Measurements from ENCODE around the gene TYW1.

DNA sequence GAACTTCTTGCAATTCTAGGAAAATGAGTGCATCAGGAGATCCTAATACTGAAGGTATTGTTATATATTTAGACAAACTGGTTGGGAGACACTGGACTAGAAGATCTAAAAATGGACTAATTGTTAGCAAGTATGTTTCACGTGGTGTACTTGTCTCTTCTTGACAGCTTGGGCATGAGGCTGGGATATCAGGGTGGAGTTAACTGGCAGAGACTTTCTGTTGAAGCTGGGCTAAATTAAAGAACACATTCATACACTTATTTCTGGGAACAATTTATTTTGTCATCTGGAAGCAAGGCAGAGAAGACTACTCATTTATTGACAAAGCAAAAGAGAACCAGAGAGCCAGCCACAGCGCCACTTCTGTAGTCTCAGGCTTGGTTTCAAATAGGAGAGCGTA, 25.9 kb downstream of the TYW1 start:
- TF ChIP-seq EGR1 (IDR thresholded peaks at IDR 0.05) (no peak), EP300 (IDR thresholded peaks at IDR 0.05; ENCODE audit: borderline replicate concordance) (no peak), TEAD4 (IDR thresholded peaks at IDR 0.05) (no peak), YY1 (IDR thresholded peaks at IDR 0.05; ENCODE audit: low read depth) (no peak), FOXM1 (IDR thresholded peaks at IDR 0.05; ENCODE audit: borderline replicate concordance, low read depth) (no peak), RAD21 (IDR thresholded peaks at IDR 0.05; ENCODE audit: low read depth) (no peak), NFIC (IDR thresholded peaks at IDR 0.05) (no peak), CREB1 (IDR thresholded peaks at IDR 0.05; ENCODE audit: low read depth) (no peak), TAF1 (IDR thresholded peaks at IDR 0.05; ENCODE audit: low read depth) (no peak), CEBPB (IDR thresholded peaks at IDR 0.05) (no peak)
- TF ChIP-seq, protein P1, sequence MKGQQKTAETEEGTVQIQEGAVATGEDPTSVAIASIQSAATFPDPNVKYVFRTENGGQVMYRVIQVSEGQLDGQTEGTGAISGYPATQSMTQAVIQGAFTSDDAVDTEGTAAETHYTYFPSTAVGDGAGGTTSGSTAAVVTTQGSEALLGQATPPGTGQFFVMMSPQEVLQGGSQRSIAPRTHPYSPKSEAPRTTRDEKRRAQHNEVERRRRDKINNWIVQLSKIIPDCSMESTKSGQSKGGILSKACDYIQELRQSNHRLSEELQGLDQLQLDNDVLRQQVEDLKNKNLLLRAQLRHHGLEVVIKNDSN (IDR thresholded peaks at IDR 0.05), result no peak
- TF ChIP-seq, protein P2, sequence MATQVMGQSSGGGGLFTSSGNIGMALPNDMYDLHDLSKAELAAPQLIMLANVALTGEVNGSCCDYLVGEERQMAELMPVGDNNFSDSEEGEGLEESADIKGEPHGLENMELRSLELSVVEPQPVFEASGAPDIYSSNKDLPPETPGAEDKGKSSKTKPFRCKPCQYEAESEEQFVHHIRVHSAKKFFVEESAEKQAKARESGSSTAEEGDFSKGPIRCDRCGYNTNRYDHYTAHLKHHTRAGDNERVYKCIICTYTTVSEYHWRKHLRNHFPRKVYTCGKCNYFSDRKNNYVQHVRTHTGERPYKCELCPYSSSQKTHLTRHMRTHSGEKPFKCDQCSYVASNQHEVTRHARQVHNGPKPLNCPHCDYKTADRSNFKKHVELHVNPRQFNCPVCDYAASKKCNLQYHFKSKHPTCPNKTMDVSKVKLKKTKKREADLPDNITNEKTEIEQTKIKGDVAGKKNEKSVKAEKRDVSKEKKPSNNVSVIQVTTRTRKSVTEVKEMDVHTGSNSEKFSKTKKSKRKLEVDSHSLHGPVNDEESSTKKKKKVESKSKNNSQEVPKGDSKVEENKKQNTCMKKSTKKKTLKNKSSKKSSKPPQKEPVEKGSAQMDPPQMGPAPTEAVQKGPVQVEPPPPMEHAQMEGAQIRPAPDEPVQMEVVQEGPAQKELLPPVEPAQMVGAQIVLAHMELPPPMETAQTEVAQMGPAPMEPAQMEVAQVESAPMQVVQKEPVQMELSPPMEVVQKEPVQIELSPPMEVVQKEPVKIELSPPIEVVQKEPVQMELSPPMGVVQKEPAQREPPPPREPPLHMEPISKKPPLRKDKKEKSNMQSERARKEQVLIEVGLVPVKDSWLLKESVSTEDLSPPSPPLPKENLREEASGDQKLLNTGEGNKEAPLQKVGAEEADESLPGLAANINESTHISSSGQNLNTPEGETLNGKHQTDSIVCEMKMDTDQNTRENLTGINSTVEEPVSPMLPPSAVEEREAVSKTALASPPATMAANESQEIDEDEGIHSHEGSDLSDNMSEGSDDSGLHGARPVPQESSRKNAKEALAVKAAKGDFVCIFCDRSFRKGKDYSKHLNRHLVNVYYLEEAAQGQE (IDR thresholded peaks at IDR 0.05; ENCODE audit: low read depth), result no peak
